B cell (primary cell): ENCODE measurements around the gene CSNK2B.

Experiments
- CTCF ChIP-seq: fragments of 200-600 bp; IDR thresholded peaks from one replicate; pipeline ENCODE4 v1.8.0; 2022; ENCODE audit warnings: antibody characterized with exemption, mild to moderate bottlenecking
- EZH2 ChIP-seq: IDR thresholded peaks from 2 replicates; pipeline ENCODE4 v1.6.1; 2012; ENCODE audit warnings: borderline replicate concordance, low read depth, mild to moderate bottlenecking, moderate library complexity, low read length; ENCODE audit not compliant: insufficient read depth, poor library complexity, severe bottlenecking

- TF ChIP-seq CTCF = no peak
- no peak for TF ChIP-seq EZH2
Observed at GRCh38 chr6:31619805-31620585, 45.9 kb upstream of the CSNK2B start.
